ENCODE data around the gene TLL1.

GRCh38 chr4:166042510-166043055 lies 169.5 kb downstream of the TLL1 start:
- TF ChIP-seq EZH2 (optimal IDR thresholded peaks at IDR 0.05; ENCODE audit: low read depth, low read length) = no peak
- TF ChIP-seq CTCF (IDR thresholded peaks at IDR 0.05; ENCODE audit: low read length) = no peak
- TF ChIP-seq EZH2phosphoT487 (IDR thresholded peaks at IDR 0.05; ENCODE audit: low read length) = no peak

Measured in MM.1S (cell line).